Measurements from ENCODE around the gene HERC4.
A peak's percentile ranks its signal among the peaks of the same experiment; 100 is the strongest.

Gene HERC4, protein sequence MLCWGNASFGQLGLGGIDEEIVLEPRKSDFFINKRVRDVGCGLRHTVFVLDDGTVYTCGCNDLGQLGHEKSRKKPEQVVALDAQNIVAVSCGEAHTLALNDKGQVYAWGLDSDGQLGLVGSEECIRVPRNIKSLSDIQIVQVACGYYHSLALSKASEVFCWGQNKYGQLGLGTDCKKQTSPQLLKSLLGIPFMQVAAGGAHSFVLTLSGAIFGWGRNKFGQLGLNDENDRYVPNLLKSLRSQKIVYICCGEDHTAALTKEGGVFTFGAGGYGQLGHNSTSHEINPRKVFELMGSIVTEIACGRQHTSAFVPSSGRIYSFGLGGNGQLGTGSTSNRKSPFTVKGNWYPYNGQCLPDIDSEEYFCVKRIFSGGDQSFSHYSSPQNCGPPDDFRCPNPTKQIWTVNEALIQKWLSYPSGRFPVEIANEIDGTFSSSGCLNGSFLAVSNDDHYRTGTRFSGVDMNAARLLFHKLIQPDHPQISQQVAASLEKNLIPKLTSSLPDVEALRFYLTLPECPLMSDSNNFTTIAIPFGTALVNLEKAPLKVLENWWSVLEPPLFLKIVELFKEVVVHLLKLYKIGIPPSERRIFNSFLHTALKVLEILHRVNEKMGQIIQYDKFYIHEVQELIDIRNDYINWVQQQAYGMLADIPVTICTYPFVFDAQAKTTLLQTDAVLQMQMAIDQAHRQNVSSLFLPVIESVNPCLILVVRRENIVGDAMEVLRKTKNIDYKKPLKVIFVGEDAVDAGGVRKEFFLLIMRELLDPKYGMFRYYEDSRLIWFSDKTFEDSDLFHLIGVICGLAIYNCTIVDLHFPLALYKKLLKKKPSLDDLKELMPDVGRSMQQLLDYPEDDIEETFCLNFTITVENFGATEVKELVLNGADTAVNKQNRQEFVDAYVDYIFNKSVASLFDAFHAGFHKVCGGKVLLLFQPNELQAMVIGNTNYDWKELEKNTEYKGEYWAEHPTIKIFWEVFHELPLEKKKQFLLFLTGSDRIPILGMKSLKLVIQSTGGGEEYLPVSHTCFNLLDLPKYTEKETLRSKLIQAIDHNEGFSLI

GRCh38 chr10:68074775-68075549 is at the start of gene HERC4:
TSS of gene HERC4 (minus strand) at chr10:68075283. CDS start at chr10:68073108, 2,175 bp downstream.
- H3K27ac Mint-ChIP-seq, result peak within 1 kb of the TSS; percentile 91

GRCh38 chr10:68124718-68125117 is 49.6 kb upstream of the HERC4 start:
- no peaks in the 10 kb centered on the region for H3K4me1 Mint-ChIP-seq
- no peaks in the 10 kb centered on the region for H3K9me3 Mint-ChIP-seq
- no peak overlapping the region for H3K4me3 Mint-ChIP-seq
- peaks cover 3% of the 10 kb centered on the region for H3K27me3 Mint-ChIP-seq
- no peak overlapping the region for H3K27ac Mint-ChIP-seq
- no peaks in the 10 kb centered on the region for H3K36me3 Mint-ChIP-seq

More at GRCh38 chr10:68074775-68075549, at the start of gene HERC4:
- Mint-ChIP-seq H3K36me3 (peaks cover 8% of the 10 kb centered on the region), H3K4me3 (peak within 1 kb of the TSS; percentile 97), H3K4me1 (peaks cover 39% of the 10 kb centered on the region), H3K27me3 (no peaks in the 10 kb centered on the region), H3K9me3 (no peaks in the 10 kb centered on the region)

DNA sequence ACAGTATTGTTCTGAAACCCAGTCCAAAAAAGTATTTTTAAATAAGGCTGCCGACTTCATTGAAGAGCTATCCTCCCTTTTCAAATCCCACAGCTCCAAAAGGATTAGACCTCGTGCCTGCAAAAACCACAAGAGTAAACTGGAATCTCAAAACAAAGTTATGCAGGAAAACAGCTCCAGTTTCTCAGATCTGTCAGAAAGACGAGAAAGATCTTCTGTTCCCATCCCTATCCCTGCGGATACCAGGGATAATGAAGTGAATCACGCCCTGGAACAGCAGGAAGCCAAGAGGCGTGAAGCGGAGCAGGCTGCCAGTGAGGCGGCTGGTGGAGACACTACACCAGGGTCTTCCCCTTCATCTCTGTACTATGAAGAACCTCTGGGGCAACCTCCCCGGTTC is 46.8 kb upstream of the HERC4 start:
- Mint-ChIP-seq H3K9me3 (no peaks in the 10 kb centered on the region), H3K27ac (no peak overlapping the region)

GRCh38 chr10:68121020-68121743 is 46.1 kb upstream of the HERC4 start:
- Mint-ChIP-seq H3K36me3 (no peaks in the 10 kb centered on the region), H3K27ac (no peak overlapping the region), H3K4me3 (no peak overlapping the region), H3K9me3 (no peaks in the 10 kb centered on the region), H3K4me1 (no peaks in the 10 kb centered on the region), H3K27me3 (peaks cover 5% of the 10 kb centered on the region)

More for the DNA sequence above, 46.8 kb upstream of the HERC4 start:
- Mint-ChIP-seq H3K27me3 (peaks cover 5% of the 10 kb centered on the region), H3K36me3 (no peaks in the 10 kb centered on the region), H3K4me1 (no peaks in the 10 kb centered on the region), H3K4me3 (no peak overlapping the region)

- Mint-ChIP-seq H3K27ac (no peak overlapping the region), H3K4me3 (no peak overlapping the region), H3K9me3 (no peaks in the 10 kb centered on the region), H3K27me3 (peaks cover 7% of the 10 kb centered on the region), H3K4me1 (no peaks in the 10 kb centered on the region), H3K36me3 (peaks cover 2% of the 10 kb centered on the region)
Measured at GRCh38 chr10:68118657-68119056, 43.6 kb upstream of the HERC4 start.

- H3K9me3 Mint-ChIP-seq, result no peaks in the 10 kb centered on the region
- H3K27ac Mint-ChIP-seq, result no peak overlapping the region
- peaks cover 2% of the 10 kb centered on the region for H3K36me3 Mint-ChIP-seq
- H3K27me3 Mint-ChIP-seq, result peaks cover 3% of the 10 kb centered on the region
- H3K4me3 Mint-ChIP-seq, result no peak overlapping the region
- H3K4me1 Mint-ChIP-seq, result no peaks in the 10 kb centered on the region
Measured at GRCh38 chr10:68112837-68113236, 37.8 kb upstream of the HERC4 start.

DNA sequence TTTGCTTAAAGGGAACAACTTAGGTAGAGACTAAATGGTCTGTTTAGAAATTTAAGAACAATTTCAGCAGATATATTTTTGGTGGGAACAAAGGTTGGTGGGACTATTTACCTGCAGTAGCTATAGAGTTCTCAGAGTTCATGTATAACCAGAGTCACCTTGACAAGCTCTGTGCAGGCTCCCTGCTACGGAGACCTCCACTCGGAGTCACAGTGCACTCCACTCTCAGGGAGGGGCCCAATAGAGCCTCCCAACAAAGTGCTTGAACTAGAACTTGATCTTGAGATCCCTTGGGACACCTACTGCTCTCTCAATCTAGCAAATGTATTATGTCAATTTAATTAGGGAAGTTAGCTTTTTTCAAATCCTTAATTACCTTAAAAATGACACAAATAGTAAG is 36.5 kb upstream of the HERC4 start:
- no peaks in the 10 kb centered on the region for H3K9me3 Mint-ChIP-seq
- peaks cover 2% of the 10 kb centered on the region for H3K36me3 Mint-ChIP-seq
- H3K4me3 Mint-ChIP-seq, result no peak overlapping the region
- H3K27me3 Mint-ChIP-seq, result peaks cover 3% of the 10 kb centered on the region
- no peak overlapping the region for H3K27ac Mint-ChIP-seq
- H3K4me1 Mint-ChIP-seq, result no peaks in the 10 kb centered on the region

- H3K27ac Mint-ChIP-seq, result no peak overlapping the region
- no peaks in the 10 kb centered on the region for H3K36me3 Mint-ChIP-seq
- no peak overlapping the region for H3K4me3 Mint-ChIP-seq
- H3K9me3 Mint-ChIP-seq, result no peaks in the 10 kb centered on the region
- peaks cover 2% of the 10 kb centered on the region for H3K27me3 Mint-ChIP-seq
- no peaks in the 10 kb centered on the region for H3K4me1 Mint-ChIP-seq
Measured at GRCh38 chr10:68110027-68110426, 34.9 kb upstream of the HERC4 start.

- Mint-ChIP-seq H3K36me3 (no peaks in the 10 kb centered on the region), H3K4me1 (no peaks in the 10 kb centered on the region), H3K27me3 (peaks cover 2% of the 10 kb centered on the region), H3K4me3 (no peak within 1 kb of the TSS), H3K27ac (no peak within 1 kb of the TSS), H3K9me3 (no peaks in the 10 kb centered on the region)
Measured at GRCh38 chr10:68109331-68109730, 34.2 kb upstream of the HERC4 start, which contains the start of gene MYPN. TSS of gene MYPN (plus strand) at chr10:68109488. CDS start at chr10:68121439, 11,951 bp downstream.

- Mint-ChIP-seq H3K9me3 (no peaks in the 10 kb centered on the region), H3K4me3 (no peak overlapping the region), H3K36me3 (no peaks in the 10 kb centered on the region), H3K27ac (no peak overlapping the region), H3K4me1 (no peaks in the 10 kb centered on the region), H3K27me3 (peaks cover 2% of the 10 kb centered on the region)
Measured at GRCh38 chr10:68108653-68109052, 33.6 kb upstream of the HERC4 start.

GRCh38 chr10:68108051-68108450 is 33.0 kb upstream of the HERC4 start:
- Mint-ChIP-seq H3K4me3 (no peak overlapping the region), H3K27me3 (peaks cover 2% of the 10 kb centered on the region), H3K9me3 (no peaks in the 10 kb centered on the region), H3K36me3 (no peaks in the 10 kb centered on the region), H3K27ac (no peak overlapping the region), H3K4me1 (no peaks in the 10 kb centered on the region)

- Mint-ChIP-seq H3K4me3 (no peak overlapping the region), H3K4me1 (no peaks in the 10 kb centered on the region), H3K36me3 (no peaks in the 10 kb centered on the region), H3K9me3 (no peaks in the 10 kb centered on the region), H3K27me3 (peaks cover 2% of the 10 kb centered on the region), H3K27ac (no peak overlapping the region)
Measured at GRCh38 chr10:68107651-68108050, 32.6 kb upstream of the HERC4 start.

- Mint-ChIP-seq H3K9me3 (no peaks in the 10 kb centered on the region), H3K4me3 (no peak overlapping the region), H3K27ac (no peak overlapping the region), H3K4me1 (no peaks in the 10 kb centered on the region), H3K27me3 (peaks cover 2% of the 10 kb centered on the region), H3K36me3 (no peaks in the 10 kb centered on the region)
Measured at GRCh38 chr10:68106656-68107055, 31.6 kb upstream of the HERC4 start.

DNA sequence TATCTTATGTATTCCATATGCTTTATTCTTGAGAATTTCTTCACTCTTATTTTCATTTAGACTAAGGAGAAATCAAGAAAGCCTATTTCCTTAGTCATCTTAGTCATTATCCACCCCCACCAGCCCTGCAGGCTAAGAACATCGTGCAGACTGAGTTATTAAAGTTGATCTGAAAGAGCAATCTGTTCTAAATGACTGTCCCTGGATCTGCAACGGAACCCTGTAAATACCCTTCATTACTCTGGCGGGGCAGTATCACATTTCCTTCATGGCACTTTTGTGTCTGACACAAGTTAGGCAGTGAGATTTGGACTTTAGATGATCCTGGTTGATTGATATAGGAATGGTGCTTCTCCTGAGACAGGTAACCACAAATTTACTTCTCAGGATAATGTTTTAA is 30.7 kb upstream of the HERC4 start:
- no peaks in the 10 kb centered on the region for H3K36me3 Mint-ChIP-seq
- no peaks in the 10 kb centered on the region for H3K9me3 Mint-ChIP-seq

More for the DNA sequence above, 30.7 kb upstream of the HERC4 start:
- Mint-ChIP-seq H3K4me3 (no peak overlapping the region), H3K4me1 (no peaks in the 10 kb centered on the region), H3K27me3 (peaks cover 2% of the 10 kb centered on the region), H3K27ac (no peak overlapping the region)

Measured in activated naive CD4-positive, alpha-beta T cell treated with anti-CD3 and anti-CD28 coated beads, Interleukin-2, amount 50 U/mL, for 24 hours (primary cell).